Breast epithelium (tissue), 3 donors: ENCODE results near the gene SPCS1.

Experiments
- POLR2A ChIP-seq: fragments of 450-650 bp; IDR thresholded peaks from one replicate; pipeline ENCODE4 v1.6.1; 2016; ENCODE audit warnings: antibody characterized with exemption, mild to moderate bottlenecking, moderate library complexity
- TF ChIP-seq, protein P1 (sequence below), 3 donors: fragments of 450-650 bp; IDR thresholded peaks; one replicate each; pipeline ENCODE4 v1.5.1; 2016 to 2017; ENCODE audit warnings: antibody characterized with exemption in 3 of 3, mild to moderate bottlenecking in 3 of 3, moderate library complexity in 3 of 3

DNA sequence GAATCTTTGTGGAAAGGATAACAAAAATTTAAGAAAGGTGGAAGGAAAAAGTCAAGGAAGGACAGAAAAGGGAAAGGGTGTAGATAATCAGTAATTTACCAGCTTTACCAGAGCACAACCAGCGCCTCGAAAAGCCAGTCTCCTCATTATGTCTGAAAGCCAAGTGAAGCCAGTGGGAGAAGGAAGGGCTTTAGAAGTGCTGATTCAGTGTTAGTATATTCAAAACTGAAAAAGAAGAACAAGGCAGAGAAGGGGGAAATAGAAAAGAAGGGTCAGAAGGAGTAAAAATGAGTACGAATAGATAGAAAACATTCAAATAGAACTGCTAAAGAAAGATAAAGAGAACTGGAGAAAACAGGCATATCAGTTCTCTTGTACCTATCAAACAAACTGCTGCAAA lies 24.3 kb upstream of the SPCS1 start:
- TF ChIP-seq, protein P1, sequence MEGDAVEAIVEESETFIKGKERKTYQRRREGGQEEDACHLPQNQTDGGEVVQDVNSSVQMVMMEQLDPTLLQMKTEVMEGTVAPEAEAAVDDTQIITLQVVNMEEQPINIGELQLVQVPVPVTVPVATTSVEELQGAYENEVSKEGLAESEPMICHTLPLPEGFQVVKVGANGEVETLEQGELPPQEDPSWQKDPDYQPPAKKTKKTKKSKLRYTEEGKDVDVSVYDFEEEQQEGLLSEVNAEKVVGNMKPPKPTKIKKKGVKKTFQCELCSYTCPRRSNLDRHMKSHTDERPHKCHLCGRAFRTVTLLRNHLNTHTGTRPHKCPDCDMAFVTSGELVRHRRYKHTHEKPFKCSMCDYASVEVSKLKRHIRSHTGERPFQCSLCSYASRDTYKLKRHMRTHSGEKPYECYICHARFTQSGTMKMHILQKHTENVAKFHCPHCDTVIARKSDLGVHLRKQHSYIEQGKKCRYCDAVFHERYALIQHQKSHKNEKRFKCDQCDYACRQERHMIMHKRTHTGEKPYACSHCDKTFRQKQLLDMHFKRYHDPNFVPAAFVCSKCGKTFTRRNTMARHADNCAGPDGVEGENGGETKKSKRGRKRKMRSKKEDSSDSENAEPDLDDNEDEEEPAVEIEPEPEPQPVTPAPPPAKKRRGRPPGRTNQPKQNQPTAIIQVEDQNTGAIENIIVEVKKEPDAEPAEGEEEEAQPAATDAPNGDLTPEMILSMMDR (IDR thresholded peaks at IDR 0.05): no peak
- TF ChIP-seq POLR2A: no peak
